GM21360 (cell line): ENCODE measurements around the gene DNAJB8.

Experiments
- ATAC-seq: cut with Tn5 transposase; IDR thresholded peaks from one replicate; pipeline ENCODE4 v1.9.1; 2021; ENCODE audit warnings: mild to moderate bottlenecking, moderate library complexity; ENCODE audit not compliant: unreplicated experiment

Gene DNAJB8

DNA sequence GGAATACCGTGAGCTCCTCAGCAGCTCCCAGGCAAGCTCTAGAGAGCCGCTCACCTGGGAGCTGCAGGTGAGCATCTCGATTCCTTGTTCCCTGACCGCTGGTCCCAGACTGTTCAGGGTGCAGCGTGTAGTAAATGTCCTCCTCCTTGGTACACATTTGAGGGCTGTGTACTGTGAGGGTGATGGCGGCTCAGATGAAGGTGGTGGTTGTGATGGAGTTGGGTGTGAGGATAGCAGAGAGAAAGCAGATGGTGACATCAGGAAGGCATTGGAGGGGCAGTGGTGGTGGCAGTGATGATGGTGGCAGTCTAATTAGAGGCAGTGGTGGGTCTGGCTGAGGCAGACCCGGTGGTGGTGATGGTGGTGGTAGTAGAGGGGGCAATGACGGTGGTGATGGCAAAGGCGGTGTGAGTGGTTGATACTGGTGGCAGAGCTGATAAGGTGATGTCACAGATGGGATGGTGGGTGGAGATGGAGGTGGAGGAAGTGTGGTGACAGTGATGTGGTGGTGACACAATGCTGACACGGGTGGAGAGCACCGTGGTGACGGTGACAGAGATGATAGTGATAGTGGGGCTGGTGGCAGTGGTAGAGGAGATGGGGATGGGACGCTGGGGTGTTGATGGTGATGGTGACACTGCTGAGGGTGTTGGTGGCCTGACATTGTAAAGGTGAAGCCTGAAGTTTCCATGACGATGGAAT lies at the start of gene DNAJB8:
Gene DNAJB8 (minus strand): TSS at position 51 of the 702 bp plus-strand sequence. CDS start 3,645 bp downstream, outside the sequence.
- ATAC-seq: no peak

DNA sequence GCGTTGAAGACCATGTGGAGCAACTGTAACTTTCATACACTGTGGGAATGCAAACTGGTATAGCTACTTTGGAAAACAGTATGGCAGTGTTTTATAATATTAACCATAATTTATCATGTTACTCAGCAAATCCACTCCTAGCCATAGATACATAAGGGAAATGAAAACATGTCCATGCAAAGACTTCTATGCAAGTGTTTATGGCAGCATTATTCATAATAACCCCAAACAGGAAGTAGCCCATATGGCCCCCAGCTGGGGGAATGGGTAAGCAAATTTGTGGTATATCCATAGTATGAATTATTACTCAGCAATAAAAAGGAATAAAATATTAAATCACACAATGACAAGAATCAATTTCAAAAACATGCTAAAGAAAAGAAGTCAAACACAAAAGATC lies 49.3 kb upstream of the DNAJB8 start:
- no peak for ATAC-seq

DNA sequence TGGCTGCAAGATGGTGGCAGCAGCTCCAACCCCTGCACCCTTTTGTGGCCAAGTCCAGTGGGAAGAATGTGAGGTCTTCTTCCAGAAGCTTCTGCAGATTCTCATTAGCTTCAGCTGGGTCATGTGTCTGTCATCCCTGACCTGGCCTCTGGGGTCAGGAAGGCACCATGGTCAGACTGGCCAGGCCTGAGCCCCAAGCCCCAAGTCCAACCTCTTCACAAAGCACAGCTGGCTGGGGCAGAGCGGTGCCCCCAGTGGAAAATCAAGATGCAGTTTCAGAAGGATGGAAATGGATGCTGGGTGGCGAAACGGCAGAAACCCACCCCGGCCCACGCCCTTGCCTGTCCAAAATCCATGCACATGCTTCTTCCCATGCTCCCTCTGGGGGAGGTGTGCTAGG lies 42.2 kb upstream of the DNAJB8 start:
- no peak for ATAC-seq

DNA sequence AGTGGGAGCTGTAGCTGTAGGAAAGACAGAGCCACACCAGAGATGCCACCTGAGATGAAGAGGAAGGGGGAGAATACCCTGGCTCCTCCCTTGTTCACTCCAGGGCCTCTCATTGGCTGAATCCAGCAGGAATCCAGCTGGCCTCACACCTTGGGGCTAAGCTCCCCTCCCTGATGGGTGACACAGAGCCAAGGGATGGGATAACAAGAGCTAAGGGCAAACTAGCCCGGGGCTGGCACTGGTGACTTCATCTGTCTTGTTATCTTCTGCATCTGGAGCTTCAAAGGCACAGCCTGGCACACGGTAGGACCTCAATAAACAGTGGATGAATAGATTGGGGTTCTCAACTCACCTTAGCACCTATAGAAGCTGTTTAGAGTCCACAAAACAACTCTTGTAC lies 40.1 kb upstream of the DNAJB8 start:
- ATAC-seq: no peak

DNA sequence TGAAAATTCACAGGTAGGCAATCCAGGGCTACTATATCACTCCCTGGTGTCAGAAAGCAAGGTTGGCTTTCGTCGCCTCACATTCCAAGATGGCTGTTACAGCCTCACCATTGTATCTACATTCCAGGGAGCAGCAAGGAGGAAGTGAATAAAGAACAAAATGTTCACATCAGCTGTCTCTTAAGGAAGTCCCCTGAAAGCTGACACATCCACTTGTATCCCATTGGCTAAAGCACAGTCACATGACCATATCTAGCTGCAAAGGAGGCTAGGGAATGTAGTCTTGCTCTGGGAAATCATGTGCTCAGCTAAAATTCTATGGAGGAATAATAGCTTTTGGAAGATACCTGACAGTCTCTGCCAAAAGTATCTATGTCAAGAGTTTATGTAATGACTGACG lies 39.1 kb upstream of the DNAJB8 start:
- no peak for ATAC-seq

DNA sequence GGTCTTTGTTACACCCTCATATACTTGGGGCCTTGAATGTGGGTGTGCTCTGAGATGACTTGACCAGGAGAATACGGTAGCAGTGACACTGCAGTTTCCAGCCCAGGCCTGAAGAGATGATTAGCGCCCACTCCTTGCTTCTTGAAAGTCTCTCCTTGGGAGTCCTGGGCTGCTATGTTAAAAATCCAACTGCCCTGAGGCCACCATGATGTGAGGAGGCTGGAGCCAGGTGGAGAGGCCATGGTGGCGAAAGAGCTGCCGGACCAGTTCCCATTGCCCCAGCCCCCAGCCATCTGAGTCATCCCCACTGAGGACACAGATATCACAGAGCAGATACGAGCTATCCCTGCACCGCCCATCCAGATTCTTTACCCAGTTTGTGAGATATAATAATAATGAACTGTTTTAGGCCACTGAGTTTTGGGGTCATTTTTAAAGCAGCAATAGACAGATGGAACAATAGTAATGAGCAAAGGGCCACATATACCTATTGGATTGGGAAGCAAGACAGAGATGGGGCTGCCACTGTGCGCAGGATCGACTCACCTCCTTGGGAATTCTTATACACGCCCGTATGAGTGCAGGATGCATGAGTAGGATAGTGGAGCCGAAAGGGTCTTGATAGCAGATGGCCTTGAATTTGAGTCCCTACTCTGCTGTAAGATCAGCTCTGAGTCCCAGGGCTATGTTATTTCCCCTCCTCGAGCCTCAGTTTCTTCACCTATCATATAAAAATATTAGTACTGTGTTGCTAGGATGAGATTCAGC lies 38.5 kb upstream of the DNAJB8 start:
- no peak for ATAC-seq

DNA sequence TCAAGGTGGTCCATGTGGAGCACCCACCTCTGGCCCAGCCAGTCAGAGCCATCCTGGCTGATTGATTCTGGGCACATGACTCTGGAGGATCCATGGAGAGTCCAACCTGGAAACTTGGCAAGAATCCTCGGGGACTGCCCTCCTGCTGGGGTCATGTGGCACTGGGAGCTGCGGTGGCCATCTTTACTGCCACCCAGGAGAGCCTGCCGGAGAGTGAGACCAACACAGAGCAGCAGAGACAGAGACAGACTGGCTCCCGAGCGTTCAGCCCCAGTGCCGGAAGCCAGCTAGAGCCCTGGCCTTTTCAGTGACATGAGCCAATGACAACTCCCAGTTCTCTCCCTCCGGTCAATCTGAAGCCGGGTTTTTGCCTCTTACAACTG lies 37.8 kb upstream of the DNAJB8 start:
- no peak for ATAC-seq

DNA sequence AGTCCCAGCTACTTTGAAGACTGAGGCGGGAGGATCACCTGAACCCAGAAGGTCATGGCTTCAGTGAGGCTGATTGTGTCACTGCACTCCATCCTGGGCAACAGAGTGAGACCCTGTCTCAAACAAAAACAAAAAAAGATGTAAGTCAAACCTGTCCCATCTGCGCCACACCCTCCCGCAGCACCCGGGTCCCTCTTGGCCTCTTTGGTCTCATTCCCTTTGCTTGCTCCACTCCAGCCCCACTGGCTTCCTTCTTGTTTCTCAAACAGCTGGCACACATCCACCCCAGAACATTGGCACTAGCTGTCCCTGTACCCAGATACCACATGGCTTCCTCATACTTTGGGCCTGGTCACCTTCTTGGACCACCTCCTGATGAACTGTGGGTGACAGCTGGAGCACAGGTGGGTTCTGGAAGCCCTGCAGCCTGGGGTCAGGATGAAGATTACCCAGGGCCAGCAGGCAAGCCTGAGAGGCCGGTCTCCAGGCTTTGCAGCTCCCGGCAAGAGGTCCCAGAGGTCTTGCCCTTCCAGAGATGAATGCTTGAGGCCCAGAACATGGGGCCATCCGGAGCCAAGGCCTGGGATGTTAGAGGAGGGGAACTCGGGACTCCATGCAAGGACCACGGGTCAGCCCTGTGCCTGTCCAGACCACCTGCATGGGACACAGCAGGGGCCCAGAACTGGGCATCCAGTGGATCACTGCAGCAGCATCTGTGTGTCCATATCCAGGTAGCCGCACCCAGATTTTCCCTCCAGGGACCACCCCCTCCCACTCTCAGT lies 37.3 kb upstream of the DNAJB8 start:
- ATAC-seq: no peak

DNA sequence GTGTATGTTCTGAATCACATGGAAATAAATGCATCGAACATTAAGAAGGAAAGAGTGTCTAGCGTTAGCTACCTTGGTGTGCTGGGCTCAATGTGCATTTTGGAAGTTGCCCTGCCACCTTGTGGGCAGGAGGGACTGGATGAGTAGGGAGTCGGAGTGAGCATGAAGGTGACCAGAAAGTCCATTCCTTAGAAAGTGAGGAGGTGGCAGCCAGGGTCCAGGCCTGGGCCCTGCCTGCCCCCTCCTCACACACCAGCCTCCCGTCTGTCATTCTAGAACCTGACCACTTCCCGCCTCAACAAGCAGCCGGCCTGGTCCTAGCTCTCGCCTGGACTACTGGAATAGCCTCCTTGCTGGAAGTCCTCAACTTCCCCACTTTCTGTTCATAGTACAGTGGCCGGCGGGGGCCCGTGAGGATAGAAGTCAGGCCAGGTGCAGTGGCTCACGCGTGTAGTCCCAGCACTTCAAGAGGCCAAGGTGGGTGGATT lies 36.5 kb upstream of the DNAJB8 start:
- no peak for ATAC-seq

DNA sequence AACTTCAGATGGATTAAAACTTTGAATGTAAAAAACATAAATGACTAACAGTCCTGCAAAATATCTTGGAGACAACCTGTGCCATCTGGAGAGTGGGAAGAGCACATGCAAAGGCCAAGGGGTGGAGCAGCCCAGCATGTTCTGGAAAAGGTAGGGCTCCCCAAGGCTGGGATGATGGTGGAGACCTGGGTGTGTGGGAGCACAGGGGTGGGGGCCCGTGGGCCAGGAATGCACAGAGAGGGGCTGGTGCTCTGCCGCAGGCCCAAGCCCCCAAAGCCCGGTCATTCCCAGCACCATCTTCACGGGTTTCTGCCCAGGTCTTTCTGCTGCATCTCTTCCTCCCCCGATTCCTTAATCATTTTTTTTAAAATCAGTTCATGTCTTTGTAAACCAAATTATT lies 36.0 kb upstream of the DNAJB8 start:
- no peak for ATAC-seq

DNA sequence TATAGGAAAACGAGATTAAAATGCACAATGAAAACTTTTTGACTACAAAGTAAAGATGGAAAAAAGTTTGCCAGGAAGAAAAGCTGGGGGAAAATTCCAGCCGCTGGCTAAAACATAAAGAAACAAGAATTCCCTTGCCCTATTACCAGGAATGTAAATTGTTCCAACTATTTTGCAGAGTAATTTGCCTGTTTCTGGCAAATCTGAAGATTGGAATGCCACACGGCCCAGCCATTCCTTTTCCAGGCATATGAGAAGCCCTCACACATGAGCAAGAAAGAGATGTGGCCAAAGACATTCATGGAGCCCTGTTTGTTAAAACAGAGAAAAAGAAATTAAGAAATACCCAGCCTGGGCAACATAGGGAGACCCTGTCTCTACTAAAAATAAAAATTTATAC lies 34.7 kb upstream of the DNAJB8 start:
- ATAC-seq: no peak

DNA sequence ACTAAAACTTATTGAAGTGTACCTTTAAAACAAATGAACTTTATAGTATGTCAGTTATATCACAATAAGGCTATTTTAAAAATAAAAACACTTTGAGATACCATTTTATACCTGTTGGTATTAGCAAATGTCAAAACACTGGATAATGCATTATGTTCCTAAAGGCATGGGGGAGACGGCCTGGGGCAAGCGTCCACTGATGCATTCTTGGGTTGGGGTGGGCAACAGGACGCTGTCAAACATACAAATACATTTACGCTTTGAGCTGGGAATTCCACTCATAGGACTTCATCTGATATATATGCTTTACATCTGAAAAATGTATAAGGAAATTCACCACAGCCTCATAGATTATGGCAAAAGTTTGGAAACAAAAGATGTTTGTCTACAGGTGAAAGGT lies 33.9 kb upstream of the DNAJB8 start:
- ATAC-seq: no peak

DNA sequence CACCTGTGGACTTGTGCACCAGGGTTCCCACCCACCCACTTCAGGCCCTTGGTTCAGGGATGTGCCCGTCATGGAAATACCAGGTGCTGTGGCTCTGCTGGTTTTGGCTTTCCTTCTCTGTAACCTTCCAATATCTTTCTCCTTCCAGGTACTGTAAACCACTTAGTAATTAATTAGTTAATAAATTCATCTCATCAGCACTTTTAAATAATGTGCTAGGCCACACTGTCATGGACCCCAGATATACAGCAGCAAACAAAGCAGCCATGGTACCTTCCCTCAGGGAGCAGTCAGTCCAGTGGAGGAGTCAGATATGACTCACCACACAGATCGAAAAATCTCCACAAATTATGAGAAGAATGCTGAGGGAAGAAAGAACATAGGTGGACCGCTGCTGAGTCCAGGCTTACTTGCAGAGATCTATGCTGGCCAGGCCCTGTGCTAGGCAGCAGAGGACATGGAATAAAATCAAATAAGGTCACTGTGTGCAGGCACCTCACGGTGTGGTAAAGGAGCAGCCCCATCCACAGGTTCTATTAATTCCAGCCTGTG lies 33.1 kb upstream of the DNAJB8 start:
- no peak for ATAC-seq

DNA sequence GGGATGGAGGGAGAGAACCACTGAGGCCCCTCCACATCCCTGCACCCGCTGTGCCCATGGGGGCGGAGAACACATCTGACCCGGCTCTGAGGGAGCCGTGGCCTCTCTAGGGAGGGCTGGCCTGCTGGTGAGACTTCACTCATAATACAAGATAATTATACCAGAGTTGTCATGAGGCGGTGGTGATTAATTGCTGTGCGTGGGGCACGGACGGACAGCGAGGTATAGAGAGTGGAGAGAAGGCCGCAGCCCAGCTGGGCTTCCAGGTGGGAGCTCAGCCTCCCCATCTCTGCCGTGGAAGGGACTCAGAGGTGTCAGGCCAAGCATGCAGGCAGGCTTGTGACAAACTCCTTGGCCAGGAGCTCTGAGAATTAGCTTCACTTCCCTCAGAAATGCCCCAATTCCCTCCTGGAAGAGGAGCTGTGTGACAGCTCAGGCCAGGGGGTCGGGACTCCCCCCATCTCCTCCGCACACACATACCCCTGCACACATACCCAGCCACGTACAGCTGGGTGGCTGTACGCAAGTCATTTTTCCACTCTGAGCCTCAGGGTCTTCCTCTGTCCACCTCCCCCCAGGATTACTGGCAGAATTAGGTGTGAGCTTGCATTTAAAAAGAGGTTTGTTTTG lies 32.3 kb upstream of the DNAJB8 start:
- no peak for ATAC-seq

DNA sequence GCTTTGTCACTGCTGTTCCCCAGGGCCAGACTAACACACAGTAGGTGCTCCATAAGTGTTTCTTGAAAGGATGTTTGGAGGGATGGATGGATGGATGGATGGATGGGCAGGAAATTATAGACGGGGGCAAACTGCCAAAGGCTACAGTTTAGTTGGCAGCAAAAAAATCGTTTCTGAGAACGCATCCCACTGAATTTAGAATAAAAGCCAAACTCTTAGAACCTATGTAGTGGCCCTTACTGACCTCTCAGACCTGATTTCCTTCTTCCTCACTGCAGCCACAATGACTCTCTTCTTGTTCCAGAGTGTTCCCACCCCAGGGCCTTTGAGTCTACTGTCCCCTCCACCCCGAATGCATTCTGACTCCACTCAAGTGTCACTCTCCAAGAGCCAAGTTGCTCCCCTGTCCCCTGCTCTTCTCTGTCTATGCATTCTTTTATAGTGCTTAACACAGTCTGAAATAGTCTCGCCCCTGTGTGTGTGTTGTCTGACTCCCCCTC lies 31.5 kb upstream of the DNAJB8 start:
- no peak for ATAC-seq

DNA sequence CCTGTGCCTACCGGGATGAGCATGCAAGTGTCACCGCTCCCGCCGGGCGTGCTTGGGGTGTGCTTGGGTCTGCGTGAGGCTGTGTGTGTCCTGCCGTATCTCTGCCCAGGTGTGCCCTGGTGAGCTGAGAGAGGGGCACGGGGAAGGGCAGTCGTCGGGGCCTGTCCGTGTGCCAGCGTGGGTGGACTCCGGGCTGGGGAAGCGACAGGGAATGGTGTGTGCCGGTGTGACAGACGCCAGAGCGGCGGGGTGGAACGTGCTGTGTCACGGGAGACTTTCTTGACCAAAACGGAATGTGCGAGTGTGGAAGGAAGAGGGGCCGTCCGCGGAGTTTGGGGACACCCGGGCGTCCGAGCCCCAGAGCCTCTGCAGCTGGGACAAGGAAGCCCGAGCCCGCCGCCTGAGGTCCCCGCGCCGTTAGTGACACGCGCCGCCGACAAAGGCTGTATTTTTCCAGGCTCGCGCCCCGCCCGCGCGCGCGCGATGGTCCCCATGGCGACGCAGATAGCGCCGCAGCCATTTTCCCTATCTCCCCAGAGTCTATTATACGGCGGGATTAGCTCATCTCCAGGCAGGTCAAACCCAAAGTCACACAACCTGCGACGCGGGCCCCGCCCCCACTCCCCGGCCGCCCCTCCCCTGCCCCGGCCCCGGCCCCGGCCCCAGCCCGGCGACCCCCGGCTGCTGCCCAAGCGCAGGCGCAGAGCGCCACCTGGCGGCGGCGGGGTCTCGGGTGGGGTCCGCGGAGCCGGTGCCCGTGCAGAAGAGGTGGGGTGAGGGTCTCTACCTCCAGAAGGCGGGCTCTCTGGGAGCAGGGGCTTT lies 30.8 kb upstream of the DNAJB8 start:
- ATAC-seq: no peak

DNA sequence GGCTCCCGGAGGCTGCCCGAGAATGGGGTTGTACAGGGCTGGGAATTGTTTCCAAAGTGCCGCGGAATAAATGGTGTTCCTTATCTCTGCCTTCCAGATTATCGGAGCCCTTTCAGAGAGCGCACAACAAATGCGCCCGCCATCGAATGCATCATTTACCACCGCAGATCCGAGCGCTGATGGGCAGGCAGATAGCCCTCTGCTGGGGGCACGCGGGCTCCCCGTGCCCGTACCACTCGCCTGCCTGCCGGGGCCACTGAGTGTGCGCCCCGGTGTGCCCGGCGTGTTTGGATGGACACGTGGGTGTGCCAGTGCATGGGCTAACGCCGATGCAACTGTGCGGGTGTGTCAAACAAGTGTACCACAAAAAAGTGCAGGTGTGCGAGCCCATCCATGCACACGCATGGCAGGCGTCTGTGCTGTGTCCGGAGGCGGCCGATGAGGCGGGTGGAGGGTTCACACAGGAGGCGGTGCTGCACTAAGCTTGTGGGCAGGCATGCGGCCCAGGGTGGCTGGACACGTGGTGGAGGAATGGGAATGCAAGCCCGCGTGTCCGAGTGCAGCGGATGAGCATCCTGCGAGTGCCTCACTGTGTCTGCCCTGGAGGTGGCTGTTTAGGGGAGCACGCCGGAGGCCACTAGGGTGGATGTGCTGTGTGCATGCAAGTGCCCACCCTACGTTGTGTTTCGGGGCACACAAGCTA lies 30.1 kb upstream of the DNAJB8 start:
- no peak for ATAC-seq

DNA sequence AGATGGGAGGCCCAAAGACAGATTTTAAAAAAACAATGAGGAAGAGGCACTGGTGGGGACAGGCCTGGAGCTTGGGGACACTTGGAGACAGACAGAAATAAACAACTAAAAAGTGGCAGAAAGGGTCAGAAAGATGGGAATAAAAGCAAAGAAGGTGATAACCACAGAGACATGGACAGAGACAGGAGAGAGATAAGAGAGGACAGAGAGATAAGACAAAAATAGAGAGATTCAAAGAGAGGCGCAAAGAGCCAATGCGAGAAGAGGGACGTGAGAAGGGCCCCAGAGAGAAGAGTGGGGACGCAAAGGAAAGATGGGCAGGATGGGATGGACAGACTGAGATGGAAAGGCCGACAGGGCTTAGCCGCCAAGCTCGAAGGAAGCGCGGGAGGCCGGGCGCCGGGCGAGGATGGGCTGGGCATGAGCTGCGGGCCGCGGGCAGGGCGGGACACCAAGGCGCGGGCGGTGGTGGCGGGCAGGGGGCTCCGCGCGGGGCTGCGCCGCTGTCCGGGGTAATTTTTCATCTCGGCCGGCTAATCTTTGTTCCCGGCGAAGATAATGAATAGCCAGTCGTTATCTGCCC lies 29.4 kb upstream of the DNAJB8 start:
- no peak for ATAC-seq

DNA sequence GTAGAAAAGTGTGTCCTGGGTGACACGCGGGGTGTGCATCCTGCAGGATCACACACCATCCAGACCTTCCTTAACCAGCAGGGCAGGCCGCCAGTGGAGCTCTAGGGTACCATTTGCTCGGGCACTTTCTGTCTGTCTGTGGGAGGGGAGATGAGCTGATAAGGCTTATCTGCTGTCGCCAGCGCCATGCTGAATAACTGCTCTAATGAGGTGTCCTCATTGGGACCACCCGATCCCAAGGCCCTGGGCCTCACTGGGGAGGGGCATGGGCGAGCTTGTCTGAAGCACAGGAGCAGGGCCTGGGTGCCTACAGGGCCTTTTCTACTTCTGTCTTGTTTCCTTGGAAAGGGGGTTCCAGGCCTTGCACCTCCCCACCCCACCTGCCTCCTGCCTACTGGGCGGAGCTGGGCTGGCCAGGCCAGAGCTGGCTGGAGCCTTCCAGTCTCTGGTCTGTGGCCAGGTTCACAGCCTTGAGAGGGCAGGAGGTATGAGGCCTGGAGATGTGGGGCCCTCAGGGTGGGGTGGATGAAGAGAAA lies 28.8 kb upstream of the DNAJB8 start:
- ATAC-seq: no peak
